CD14-positive monocyte (primary cell): Measurements from ENCODE around the gene CERKL. TPM values are rescaled to one million over a fixed set of nuclear protein-coding genes. Genes with fewer than 3 reads are reported as not detected.

Experiments
- DNase-seq, 3 donors: peaks; one replicate each; pipeline ENCODE4 v3.0.0-alpha.2; 2011 to 2022
- H2AFZ ChIP-seq: 2 replicates; pipeline ENCODE4 v1.6.0; 2012; ENCODE audit warnings: mild to moderate bottlenecking, low read depth, low read length, inconsistent platforms; ENCODE audit not compliant: insufficient read depth, poor library complexity, severe bottlenecking
- H3K27ac ChIP-seq, 2 donors: 1 replicate in 1 of 2; 2 replicates in 1 of 2; pipeline ENCODE4 v1.5.1; 2012 to 2013; ENCODE audit warnings: low read length in 2 of 2, control low read depth in 1 of 2, inconsistent platforms in 1 of 2, low read depth in 1 of 2, mild to moderate bottlenecking in 1 of 2
- H3K27me3 ChIP-seq, 2 donors: one replicate each; pipeline versions ENCODE4 v1.6.0 to v1.6.1; 2011 to 2013; ENCODE audit warnings: low read length in 2 of 2; ENCODE audit not compliant: control insufficient read depth in 2 of 2, insufficient read depth in 2 of 2
- H3K36me3 ChIP-seq, 2 donors: replicated peaks in 1 of 2; 1 replicate in 1 of 2; 2 replicates in 1 of 2; pipeline versions ENCODE4 v1.5.1 to v1.6.1; 2012 to 2013; ENCODE audit warnings: low read length in 2 of 2, control low read depth in 1 of 2, inconsistent platforms in 1 of 2, mild to moderate bottlenecking in 1 of 2; ENCODE audit not compliant: insufficient read depth in 2 of 2, control insufficient read depth in 1 of 2
- H3K4me1 ChIP-seq, 2 donors: 1 replicate in 1 of 2; 2 replicates in 1 of 2; pipeline versions ENCODE4 v1.5.1 to v1.6.1; 2012 to 2013; ENCODE audit warnings: low read length in 2 of 2, control low read depth in 1 of 2, inconsistent platforms in 1 of 2, mild to moderate bottlenecking in 1 of 2, moderate library complexity in 1 of 2; ENCODE audit not compliant: insufficient read depth in 2 of 2, control insufficient read depth in 1 of 2
- H3K4me2 ChIP-seq: replicated peaks from 2 replicates; pipeline ENCODE3; 2012; ENCODE audit warnings: low read length, moderate library complexity, mild to moderate bottlenecking; ENCODE audit not compliant: poor library complexity, severe bottlenecking; ENCODE audit errors: extremely low read depth
- H3K4me3 ChIP-seq, 3 experiments: fragments of 200-600 bp in 1 of 3; sonication (generic) in 1 of 3; replicated peaks in 1 of 3; 1 replicate in 2 of 3; 2 replicates in 1 of 3; pipeline ENCODE4 v1.5.1; 2011 to 2013; ENCODE audit warnings: low read length in 3 of 3, mild to moderate bottlenecking in 3 of 3, control low read depth in 2 of 3, low read depth in 2 of 3, inconsistent platforms in 1 of 3, moderate library complexity in 1 of 3
- H3K79me2 ChIP-seq: 2 replicates; pipeline ENCODE4 v1.6.0; 2012; ENCODE audit warnings: mild to moderate bottlenecking, control low read depth, inconsistent platforms, low read length, moderate library complexity; ENCODE audit not compliant: insufficient read depth
- H3K9ac ChIP-seq: 2 replicates; pipeline ENCODE4 v1.6.0; 2017; ENCODE audit warnings: low read length, mild to moderate bottlenecking; ENCODE audit not compliant: insufficient read depth, poor library complexity, severe bottlenecking
- H3K9me3 ChIP-seq, 2 donors: replicated peaks in 1 of 2; 1 replicate in 1 of 2; 2 replicates in 1 of 2; pipeline versions ENCODE4 v1.5.1 to v1.6.1; 2012 to 2013; ENCODE audit warnings: low read length in 2 of 2, control low read depth in 1 of 2; ENCODE audit not compliant: control insufficient read depth in 1 of 2, insufficient read depth in 1 of 2
- H4K20me1 ChIP-seq: 2 replicates; pipeline ENCODE4 v1.6.0; 2012; ENCODE audit warnings: mild to moderate bottlenecking, low read length, control low read depth, moderate library complexity; ENCODE audit not compliant: insufficient read depth
- H3K27ac Mint-ChIP-seq, 7 donors: one replicate each; pipeline ENCODE4 v1.8.0; 2020; ENCODE audit warnings: mild to moderate bottlenecking in 7 of 7, mixed read lengths in 7 of 7, moderate library complexity in 6 of 7, inconsistent platforms in 2 of 7
- H3K27me3 Mint-ChIP-seq, 3 donors: one replicate each; pipeline ENCODE4 v1.8.0; 2021 to 2022; ENCODE audit warnings: low read depth in 3 of 3, mild to moderate bottlenecking in 3 of 3, mixed read lengths in 3 of 3, moderate library complexity in 3 of 3, inconsistent platforms in 1 of 3
- H3K36me3 Mint-ChIP-seq, 2 donors: one replicate each; pipeline ENCODE4 v1.8.0; 2020; ENCODE audit warnings: mixed read lengths in 2 of 2, inconsistent platforms in 1 of 2, mild to moderate bottlenecking in 1 of 2
- H3K4me1 Mint-ChIP-seq: one replicate; pipeline ENCODE4 v1.8.0; 2020; ENCODE audit warnings: mild to moderate bottlenecking, mixed read lengths
- H3K4me3 Mint-ChIP-seq, 2 donors: one replicate each; pipeline ENCODE4 v1.8.0; 2020; ENCODE audit warnings: mild to moderate bottlenecking in 2 of 2, mixed read lengths in 2 of 2, moderate library complexity in 1 of 2
- H3K9me3 Mint-ChIP-seq, 7 donors: one replicate each; pipeline ENCODE4 v1.8.0; 2020 to 2022; ENCODE audit warnings: mixed read lengths in 7 of 7, mild to moderate bottlenecking in 6 of 7, moderate library complexity in 6 of 7, inconsistent platforms in 2 of 7
- CTCF ChIP-seq: fragments of 200-600 bp; IDR thresholded peaks from one replicate; pipeline ENCODE4 v1.8.0; 2022; ENCODE audit warnings: antibody characterized with exemption, mild to moderate bottlenecking
- WGBS: methylation state at CpG from one replicate; pipeline ENCODE4 v1.1.5; 2013; ENCODE audit warnings: missing lambda C conversion rate; ENCODE audit not compliant: insufficient coverage; 5-methylcytosine and 5-hydroxymethylcytosine counted together
- intact Hi-C, 2 donors: fragments of 100-400 bp; cut with micrococcal nuclease; formaldehyde crosslinking; loops; one replicate each; pipeline versions ENCODE4 v1.15.0 to v1.15.1; 2023
- polyA plus RNA-seq, 3 donors: library from polyadenylated mRNA; depleted of rRNA in 1 of 3; unstranded in 2 of 3; stranded (reverse) in 1 of 3; fragments of 300-500 nt in 2 of 3; fragments of >200 nt in 1 of 3; fragmentation: Illumina TruSeq in 2 of 3; gene quantifications; 1 replicate in 2 of 3; 2 replicates in 1 of 3; pipeline ENCODE4 v1.2.3, GENCODE V29; 2012 to 2021

Gene CERKL
- polyA plus RNA-seq, 3 donors = 0.12 to 16.3 (median 8.6) TPM

- Mint-ChIP-seq H3K27ac (no peak overlapping the region), H3K4me1 (no peaks in the 10 kb centered on the region), H3K4me3 (no peak overlapping the region), H3K27me3 (no peaks in the 10 kb centered on the region), H3K9me3 (no peaks in the 10 kb centered on the region), H3K36me3 (peaks cover 39 to 58% of the 10 kb centered on the region in 2 donors)
- no peak for TF ChIP-seq CTCF
- H3K9me3 ChIP-seq = no peaks in the 10 kb centered on the region
- H3K4me2 ChIP-seq = no peak overlapping the region
- DNase-seq = no peak
- no peaks in the 10 kb centered on the region for H3K4me1 ChIP-seq
- intact Hi-C loops = loop anchor here in 1 of 2 donors (10.0 kb wide), 1 partner anchor 1256 kb away; no protein-coding TSS in a partner anchor
- H3K36me3 ChIP-seq = peaks cover 85 to 92% of the 10 kb centered on the region in 2 donors
- H3K27ac ChIP-seq = no peak overlapping the region
- no peaks in the 10 kb centered on the region for H3K27me3 ChIP-seq
- WGBS = 100% methylated on average over 1 of the region's 4 CpGs
- H2AFZ ChIP-seq = no peak overlapping the region
- H3K9ac ChIP-seq = no peak overlapping the region
- no peak overlapping the region for H3K4me3 ChIP-seq
- peaks cover 70% of the 10 kb centered on the region for H4K20me1 ChIP-seq
- no peaks in the 10 kb centered on the region for H3K79me2 ChIP-seq
These were observed 157.7 kb downstream of the CERKL start for GRCh38 chr2:181499231-181499630.

Other genes with a start within 250 kb of the CERKL start
- gene ITGA4, start 199.7 kb downstream of the CERKL start, polyA plus RNA-seq = 10 to 100 TPM; 66.1 to 97.3 (median 84.1) TPM
- not detected for gene NEUROD1, start 23.4 kb upstream of the CERKL start, polyA plus RNA-seq
- 10 to 100 TPM; 17.9 to 50.2 (median 23.0) TPM for gene ITPRID2, start 234.6 kb upstream of the CERKL start, polyA plus RNA-seq